DOHH2 (cell line): ENCODE measurements around the gene IFT20.
A peak's percentile ranks its signal among the peaks of the same experiment; 100 is the strongest.

Experiments used
- H3F3A ChIP-seq: fragments of 200-600 bp; sonication (generic), shearing (Covaris generic); 2 replicates; pipeline ENCODE4 v1.6.0; 2016; ENCODE audit warnings: antibody characterized with exemption, mild to moderate bottlenecking; ENCODE audit not compliant: control insufficient read depth, insufficient read depth
- H3K27ac ChIP-seq: fragments of 200-600 bp; sonication (generic); 2 replicates; pipeline ENCODE4 v1.5.1; 2014; ENCODE audit warnings: low read depth, mild to moderate bottlenecking, low read length, moderate library complexity
- H3K27me3 ChIP-seq: fragments of 200-600 bp; sonication (generic); 2 replicates; pipeline ENCODE4 v1.6.1; 2014; ENCODE audit warnings: mild to moderate bottlenecking, low read length, mixed read lengths; ENCODE audit not compliant: control insufficient read depth
- H3K36me3 ChIP-seq: fragments of 200-600 bp; sonication (generic); 2 replicates; pipeline ENCODE4 v1.6.1; 2014; ENCODE audit warnings: mild to moderate bottlenecking, low read length, moderate library complexity, mixed read lengths; ENCODE audit not compliant: control insufficient read depth
- H3K4me1 ChIP-seq: fragments of 200-600 bp; sonication (generic); 2 replicates; pipeline ENCODE4 v1.6.1; 2014; ENCODE audit warnings: mild to moderate bottlenecking, low read length, mixed read lengths; ENCODE audit not compliant: control insufficient read depth
- H3K4me2 ChIP-seq: fragments of 200-600 bp; sonication (generic); 2 replicates; pipeline ENCODE4 v1.6.0; 2014; ENCODE audit warnings: mild to moderate bottlenecking, low read length, moderate library complexity
- H3K4me3 ChIP-seq: fragments of 200-600 bp; sonication (generic); 2 replicates; pipeline ENCODE4 v1.5.1; 2014; ENCODE audit warnings: mild to moderate bottlenecking, low read length, mixed read lengths
- H3K79me2 ChIP-seq: fragments of 200-600 bp; sonication (generic); 2 replicates; pipeline ENCODE4 v1.6.1; 2014; ENCODE audit warnings: mild to moderate bottlenecking, low read length, mixed read lengths; ENCODE audit not compliant: control insufficient read depth
- H3K9me2 ChIP-seq: fragments of 200-600 bp; sonication (generic); replicated peaks from 2 replicates; pipeline ENCODE4 v1.6.1; 2014; ENCODE audit warnings: mild to moderate bottlenecking, low read length, mixed read lengths; ENCODE audit not compliant: control insufficient read depth
- H3K9me3 ChIP-seq: fragments of 200-600 bp; sonication (generic); 2 replicates; pipeline ENCODE4 v1.6.1; 2014; ENCODE audit warnings: antibody characterized with exemption, low read length, mixed read lengths; ENCODE audit not compliant: control insufficient read depth, insufficient read depth
- H4K20me1 ChIP-seq: fragments of 200-600 bp; sonication (generic); 2 replicates; pipeline ENCODE4 v1.6.0; 2014; ENCODE audit warnings: low read depth, mild to moderate bottlenecking, antibody characterized with exemption, low read length, moderate library complexity; ENCODE audit not compliant: control insufficient read depth, insufficient read depth
- CTCF ChIP-seq: fragments of 200-600 bp; sonication (generic); IDR thresholded peaks from one replicate; pipeline ENCODE4 v1.5.1; 2014; ENCODE audit warnings: antibody characterized with exemption, mild to moderate bottlenecking, low read depth, low read length; ENCODE audit not compliant: poor library complexity, severe bottlenecking
- EZH2phosphoT487 ChIP-seq: fragments of 200-600 bp; sonication (generic); IDR thresholded peaks from 2 replicates; pipeline ENCODE4 v1.6.1; 2017; ENCODE audit warnings: borderline replicate concordance, mild to moderate bottlenecking, antibody characterized with exemption, low read length, moderate library complexity, mixed read lengths

Gene IFT20

GRCh38 chr17:28317966-28318758 lies 17.1 kb downstream of the IFT20 start:
- H3K4me2 ChIP-seq = peak overlapping the region; percentile 81
- H3K27ac ChIP-seq = peak overlapping the region; percentile 70
- no peak for TF ChIP-seq EZH2phosphoT487
- TF ChIP-seq CTCF = peak; percentile 21
- H3K4me1 ChIP-seq = peaks cover 44% of the 10 kb centered on the region
- H3K4me3 ChIP-seq = peak overlapping the region; percentile 82
- peaks cover 24% of the 10 kb centered on the region for H4K20me1 ChIP-seq
- peaks cover 60% of the 10 kb centered on the region for H3K79me2 ChIP-seq
- peaks cover 6% of the 10 kb centered on the region for H3F3A ChIP-seq
- no peaks in the 10 kb centered on the region for H3K9me2 ChIP-seq
- no peaks in the 10 kb centered on the region for H3K9me3 ChIP-seq
- H3K36me3 ChIP-seq = peaks cover 44% of the 10 kb centered on the region
- H3K27me3 ChIP-seq = no peaks in the 10 kb centered on the region

DNA sequence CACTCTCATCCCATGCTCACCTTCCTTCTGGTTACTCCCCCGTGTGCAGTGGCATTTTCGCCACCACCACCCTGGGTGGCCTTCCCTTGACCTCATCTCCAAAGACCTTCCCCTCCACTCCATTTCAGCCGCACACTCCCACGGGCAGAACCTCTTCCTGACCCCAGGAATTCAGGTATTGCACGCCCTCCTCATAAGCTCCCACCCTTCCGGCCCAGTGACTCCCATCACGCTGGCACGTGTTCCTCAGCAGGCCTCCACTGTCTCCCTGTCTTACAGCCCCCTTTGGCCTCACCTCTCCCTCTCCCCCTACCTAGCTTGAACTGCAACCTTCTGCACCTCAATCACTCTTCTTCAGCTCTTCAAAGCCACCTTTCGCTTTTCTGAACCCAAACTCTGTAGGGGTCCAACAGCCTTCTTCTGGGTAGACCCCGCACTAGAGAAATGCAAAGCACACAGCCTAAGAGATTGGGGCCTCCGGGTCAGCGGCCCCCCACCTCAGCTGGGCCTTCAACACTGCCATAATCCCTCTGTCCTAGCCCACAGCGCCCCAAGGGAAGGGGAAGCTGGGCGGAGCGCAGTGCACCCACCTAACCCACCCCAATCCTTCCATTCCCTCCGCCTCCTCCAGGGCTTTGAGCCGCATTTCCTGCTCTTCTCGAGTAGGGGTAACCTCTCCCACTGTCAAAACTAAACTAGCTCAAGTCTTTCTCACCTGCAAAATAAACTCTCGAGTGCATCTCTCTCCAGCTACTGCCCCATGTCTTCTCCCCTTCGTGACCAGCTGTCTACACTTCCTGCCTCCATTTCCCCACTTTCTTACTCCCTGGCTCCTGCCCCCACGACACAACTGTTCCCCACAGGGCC lies 17.9 kb downstream of the IFT20 start:
- H3K79me2 ChIP-seq = peaks cover 52% of the 10 kb centered on the region

More for the DNA sequence above, 17.9 kb downstream of the IFT20 start:
- H3K9me3 ChIP-seq = no peaks in the 10 kb centered on the region
- H3K27me3 ChIP-seq = no peaks in the 10 kb centered on the region
- 0 out of 2 replicates have a peak overlapping the region, but pooled peaks have one; percentile 70 for H3K27ac ChIP-seq
- peaks cover 35% of the 10 kb centered on the region for H3K36me3 ChIP-seq
- TF ChIP-seq EZH2phosphoT487 (no peak), CTCF (no peak)
- H4K20me1 ChIP-seq = peaks cover 17% of the 10 kb centered on the region
- peak overlapping the region; percentile 81 for H3K4me2 ChIP-seq
- H3F3A ChIP-seq = peaks cover 13% of the 10 kb centered on the region
- H3K9me2 ChIP-seq = no peaks in the 10 kb centered on the region
- H3K4me3 ChIP-seq = peak overlapping the region; percentile 82
- peaks cover 35% of the 10 kb centered on the region for H3K4me1 ChIP-seq
